H1 (cell line): ENCODE measurements around the gene PLXNA3. TPM values are rescaled to one million over a fixed set of nuclear protein-coding genes. Genes with fewer than 3 reads are reported as not detected.

ENCODE experiments used
- KDM5A ChIP-seq: fragments of 200-600 bp; IDR thresholded peaks from 2 replicates; pipeline ENCODE4 v1.7.1; 2012; ENCODE audit warnings: mild to moderate bottlenecking, low read length, inconsistent platforms, mixed read lengths
- MAX ChIP-seq: IDR thresholded peaks from 2 replicates; pipeline ENCODE4 v1.6.1; 2012; ENCODE audit warnings: inconsistent platforms
- POLR2A ChIP-seq, 2 experiments: IDR thresholded peaks; 1 replicate in 1 of 2; 2 replicates in 1 of 2; pipeline ENCODE4 v1.6.1; 2011; ENCODE audit warnings: low read depth in 2 of 2, low read length in 2 of 2, mild to moderate bottlenecking in 2 of 2; ENCODE audit errors: control extremely low read depth in 1 of 2
- SUZ12 ChIP-seq: fragments of 200-600 bp; sonication (generic); IDR thresholded peaks from 2 replicates; pipeline ENCODE4 v1.6.1; 2012; ENCODE audit warnings: mild to moderate bottlenecking, inconsistent platforms, low read length, moderate library complexity, mixed read lengths
- polyA plus RNA-seq, 7 experiments: library from polyadenylated mRNA; depleted of rRNA in 3 of 7; stranded (reverse) in 5 of 7; unstranded in 2 of 7; fragments of >200 nt in 5 of 7; fragments of 200-250 nt in 2 of 7; gene quantifications; 1 replicate in 5 of 7; 2 replicates in 1 of 7; 4 replicates in 1 of 7; pipeline versions ENCODE4 v1.2.1 to v1.2.3, GENCODE V29; 2011 to 2013; ENCODE audit warnings: missing spikeins in 2 of 7, mixed read lengths in 2 of 7
- total RNA-seq: library from RNA; stranded (reverse); fragmentation: NEBNext Ultra II Directional; extraction: Animal tissue kit (Norgen Biotek cat#: 25700); gene quantifications from 2 replicates; pipeline ENCODE4 v1.2.1, GENCODE V29; 2021

Gene PLXNA3
- total and polyA plus RNA-seq, 2 of the 8 experiments (the other 6 are each of a cell fraction or from before 2014, with no cell fraction given), result 10.7 to 18.2 TPM

GRCh38 chrX:154411981-154412340, 46.1 kb upstream of the PLXNA3 start (continued):
- TF ChIP-seq SUZ12 (no peak), POLR2A (IDR thresholded peaks at IDR 0.05; ENCODE audit: control extremely low read depth in 1 of 2, low read depth in 2 of 2, low read length in 2 of 2) (no peak), KDM5A (no peak), MAX (0 out of 2 replicates have a peak, but pooled peaks have one; percentile 35)
